Spleen (tissue), 7 donors: ENCODE data around the gene STXBP1.

Experiments used
- CTCF ChIP-seq, 11 experiments: fragments of 200-600 bp in 7 of 11; fragments of 450-650 bp in 4 of 11; sonication (generic) in 4 of 11; IDR thresholded peaks in 8 of 11; conservative IDR thresholded peaks in 3 of 11; 1 replicate in 7 of 11; 2 replicates in 4 of 11; pipeline versions ENCODE4 v1.4.0 to v1.8.0; 2016 to 2021; ENCODE audit warnings: antibody characterized with exemption in 11 of 11, inconsistent platforms in 4 of 11, mild to moderate bottlenecking in 1 of 11
- POLR2A ChIP-seq, 3 donors: fragments of 450-650 bp; IDR thresholded peaks; one replicate each; pipeline ENCODE4 v1.5.1; 2017; ENCODE audit warnings: antibody characterized with exemption in 3 of 3, mild to moderate bottlenecking in 1 of 3
- donor health status: DM: no; HTN: no; CAD: no; lungs with moderate emphysema.
- donor health status: DM: no; HTN: no; CAD: no.
- donor health status: DM: no; HTN: no; CAD: no.

GRCh38 chr9:127682351-127683136, 70.5 kb downstream of the STXBP1 start:
- no peak for TF ChIP-seq POLR2A (IDR thresholded peaks at IDR 0.05)
- no peak for TF ChIP-seq CTCF (IDR thresholded peaks at IDR 0.05 in 8 of 11, conservative IDR thresholded peaks at IDR 0.05 in 3 of 11)
